Upper lobe of right lung (tissue), 1 donor: Measurements from ENCODE around the gene ZNF777. TPM values are rescaled to one million over a fixed set of nuclear protein-coding genes. Genes with fewer than 3 reads are reported as not detected.
A peak's percentile ranks its signal among the peaks of the same experiment; 100 is the strongest.
"Not testable (repeated sequence)": the region's sequence is repeated elsewhere in the genome, so short reads cannot be mapped to it uniquely, and the experiment has no call there.

Experiments used
- ATAC-seq: fragments of 200-7000 bp; cut with Tn5 transposase; one replicate; pipeline ENCODE4 v1.9.1; 2020; ENCODE audit warnings: mild to moderate bottlenecking, moderate library complexity
- DNase-seq: peaks from one replicate; pipeline ENCODE4 v3.0.0-alpha.2; 2020
- H3K27ac ChIP-seq: fragments of 200-600 bp; one replicate; pipeline ENCODE4 v1.8.0; 2022
- H3K27me3 ChIP-seq: fragments of 200-600 bp; one replicate; pipeline ENCODE4 v1.8.0; 2022; ENCODE audit warnings: mild to moderate bottlenecking
- H3K36me3 ChIP-seq: fragments of 200-600 bp; one replicate; pipeline ENCODE4 v1.8.0; 2022
- H3K4me1 ChIP-seq: fragments of 200-600 bp; one replicate; pipeline ENCODE4 v1.8.0; 2022
- H3K4me3 ChIP-seq: fragments of 200-600 bp; one replicate; pipeline ENCODE4 v1.8.0; 2022; ENCODE audit warnings: mild to moderate bottlenecking
- H3K9me3 ChIP-seq: fragments of 200-600 bp; one replicate; pipeline ENCODE4 v1.8.0; 2022
- CTCF ChIP-seq: fragments of 200-600 bp; IDR thresholded peaks from one replicate; pipeline ENCODE4 v1.8.0; 2022; ENCODE audit warnings: antibody characterized with exemption
- intact Hi-C: fragments of 100-400 bp; cut with DNase I; formaldehyde crosslinking; loops from one replicate; pipeline ENCODE4 v1.11.0; 2022
- total RNA-seq: library from RNA; stranded (reverse); fragmentation: NEBNext Ultra II Directional; extraction: Animal tissue kit (Norgen Biotek cat#: 25700); gene quantifications from one replicate; pipeline ENCODE4 v1.2.1, GENCODE V29; 2021
- donor health status: DM: no; HTN: yes; CAD: no; lungs with severe emphysema.

Gene ZNF777
- total RNA-seq, 1 donor from 2014 or later: 11.3 TPM

DNA sequence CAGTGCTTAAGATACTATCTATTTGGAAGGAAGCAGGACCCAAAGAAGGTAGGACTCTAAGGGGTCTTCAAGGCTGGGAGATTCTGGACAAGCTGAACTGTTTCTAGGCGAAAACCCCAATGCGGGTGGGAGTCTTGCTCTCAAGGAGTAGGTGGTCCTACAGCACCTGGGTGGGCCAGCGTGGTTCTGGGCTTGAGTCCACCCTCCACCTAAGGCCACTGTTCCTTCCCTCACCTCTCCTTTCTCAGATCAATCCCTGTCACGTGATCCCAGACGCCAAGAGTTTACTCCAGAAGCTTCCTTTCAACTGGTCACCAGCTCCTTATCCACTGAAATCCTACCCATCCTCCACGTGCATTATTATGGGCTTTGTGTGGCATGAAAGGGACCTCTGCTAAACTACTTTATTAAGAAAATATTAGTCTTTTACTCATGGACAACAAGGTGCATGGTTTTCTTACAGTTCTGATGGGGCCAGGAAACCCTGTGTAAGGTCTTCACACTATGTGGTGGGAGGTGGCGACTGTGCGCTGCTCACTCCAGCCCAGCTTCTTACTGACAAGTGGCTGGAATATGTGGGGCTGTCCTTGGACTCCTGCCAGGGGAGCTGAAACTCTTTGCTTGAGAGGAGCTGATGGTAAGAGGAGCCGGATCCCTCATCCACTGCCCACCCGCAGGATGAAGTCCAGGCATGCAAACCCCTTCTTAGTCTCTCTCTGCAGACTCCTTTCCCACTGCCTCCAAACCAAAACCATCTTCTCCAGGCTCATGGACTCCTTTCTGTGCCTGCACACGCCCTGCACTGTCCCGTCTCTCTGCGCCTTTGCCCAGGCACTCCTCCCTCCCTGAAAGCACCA lies 35.2 kb upstream of the ZNF777 start:
- Histone ChIP-seq H3K9me3 (no peaks in the 10 kb centered on the region), H3K27ac (peak overlapping the region; percentile 51), H3K36me3 (peaks cover 33% of the 10 kb centered on the region), H3K4me3 (peak overlapping the region; percentile 73), H3K27me3 (no peaks in the 10 kb centered on the region), H3K4me1 (peaks cover 23% of the 10 kb centered on the region)
- no peak for TF ChIP-seq CTCF
- intact Hi-C loops: no loop called here
- ATAC-seq (no peak), DNase-seq (no peak)

- Histone ChIP-seq H3K27me3 (no peaks in the 10 kb centered on the region), H3K4me3 (no peak overlapping the region), H3K36me3 (peaks cover 45% of the 10 kb centered on the region), H3K27ac (peak overlapping the region; percentile 51), H3K9me3 (no peaks in the 10 kb centered on the region), H3K4me1 (peaks cover 23% of the 10 kb centered on the region)
- ATAC-seq (no peak), DNase-seq (no peak)
- intact Hi-C loops: no loop called here
- TF ChIP-seq CTCF: no peak
These were observed 34.0 kb upstream of the ZNF777 start for GRCh38 chr7:149494738-149495368.

- DNase-seq, H3K27me3 ChIP-seq, ATAC-seq, intact Hi-C loops, H3K9me3 ChIP-seq, H3K27ac ChIP-seq, H3K4me3 ChIP-seq: not testable (repeated sequence)
- Histone ChIP-seq H3K4me1 (peaks cover 23% of the 10 kb centered on the region), H3K36me3 (peaks cover 47% of the 10 kb centered on the region)
These were observed 33.1 kb upstream of the ZNF777 start for GRCh38 chr7:149493975-149494374.

- DNase-seq: no peak
- no peaks in the 10 kb centered on the region for H3K27me3 ChIP-seq
- H3K4me1 ChIP-seq: peaks cover 22% of the 10 kb centered on the region
- H3K9me3 ChIP-seq: no peaks in the 10 kb centered on the region
- peaks cover 52% of the 10 kb centered on the region for H3K36me3 ChIP-seq
- ATAC-seq: no peak
- intact Hi-C loops: no loop called here
- no peak for TF ChIP-seq CTCF
- H3K27ac ChIP-seq: no peak overlapping the region
- H3K4me3 ChIP-seq: no peak overlapping the region
These were observed 32.5 kb upstream of the ZNF777 start for GRCh38 chr7:149493366-149493765.

DNA sequence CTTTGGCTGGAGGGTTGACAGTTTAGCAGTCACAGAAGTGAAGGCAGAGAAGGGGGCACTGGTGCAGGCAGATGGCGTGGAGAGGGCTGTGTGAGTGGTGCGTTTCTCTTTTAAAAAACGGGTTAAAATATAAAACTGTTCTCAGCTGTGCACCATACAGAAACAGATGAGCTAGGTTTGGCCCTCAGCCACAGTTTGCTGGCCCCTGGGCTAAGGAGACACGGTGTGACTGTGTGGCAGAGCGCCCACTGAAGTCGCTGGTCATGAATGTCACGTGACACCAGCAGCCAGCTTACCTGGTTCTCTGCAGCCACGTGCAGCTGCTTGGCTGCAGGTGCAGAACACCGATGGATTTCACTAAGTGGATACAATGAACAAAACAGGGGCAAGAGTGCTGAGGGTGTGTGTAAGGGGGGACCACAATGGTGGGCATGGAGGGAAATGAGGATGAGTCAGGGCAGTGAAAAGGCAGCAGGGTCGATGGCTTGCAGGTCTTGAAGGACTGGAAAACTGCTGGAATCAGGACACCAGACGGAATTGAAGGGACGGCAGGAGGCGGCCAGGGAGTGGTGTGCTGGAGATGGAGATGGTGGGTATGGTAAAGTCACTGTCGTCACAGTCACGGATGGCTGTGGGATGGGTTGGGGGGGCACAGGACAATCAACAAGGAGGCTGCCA lies 29.4 kb upstream of the ZNF777 start:
- no peak for TF ChIP-seq CTCF
- peaks cover 8% of the 10 kb centered on the region for H3K4me1 ChIP-seq
- intact Hi-C loops: no loop called here
- H3K9me3 ChIP-seq: no peaks in the 10 kb centered on the region
- H3K27me3 ChIP-seq: no peaks in the 10 kb centered on the region
- peaks cover 80% of the 10 kb centered on the region for H3K36me3 ChIP-seq
- no peak overlapping the region for H3K4me3 ChIP-seq
- ATAC-seq (no peak), DNase-seq (no peak)
- H3K27ac ChIP-seq: no peak overlapping the region
